ENCODE results near the gene PAQR8. TPM values are rescaled to one million over a fixed set of nuclear protein-coding genes. Genes with fewer than 3 reads are reported as not detected.

PAQR8 gene
- total and polyA plus RNA-seq, 2 of the 4 experiments (the other 2 are of a cell fraction) = 1.4 to 1.6 TPM

DNA sequence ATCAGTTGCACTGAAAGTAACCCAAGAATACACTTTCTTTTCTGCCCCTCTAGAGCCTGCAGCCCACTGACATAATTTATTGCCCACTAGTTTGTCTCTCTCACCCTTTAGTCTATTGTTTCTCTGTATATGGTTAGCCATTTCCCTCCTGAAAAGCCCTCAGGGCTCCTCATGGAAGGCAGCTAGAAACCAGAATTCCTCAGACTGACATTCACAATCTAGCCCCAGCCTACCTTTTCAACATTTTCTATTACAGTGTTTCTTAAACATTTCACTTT, 21.4 kb upstream of the PAQR8 start:
- Histone ChIP-seq H4K20me1 (ENCODE audit: insufficient read depth, low read length) (no peaks in the 10 kb centered on the region), H3K4me2 (ENCODE audit: low read depth, low read length) (no peak overlapping the region), H2BK120ac (ENCODE audit: low read depth, low read length) (no peak overlapping the region), H3K14ac (replicated peaks; ENCODE audit: low read depth, low read length) (no peak overlapping the region), H2BK5ac (ENCODE audit: low read depth, low read length, poor library complexity, severe bottlenecking) (no peak overlapping the region), H4K8ac (ENCODE audit: low read depth in 2 of 2, low read length in 2 of 2) (no peak overlapping the region), H4K91ac (ENCODE audit: insufficient read depth, low read depth, low read length) (no peak overlapping the region), H3K9ac (ENCODE audit: low read depth, low read length) (no peak overlapping the region), H3K4me1 (ENCODE audit: control insufficient read depth, insufficient read depth, low read length) (peaks cover 4% of the 10 kb centered on the region; the same call in 1 of the 2 replicates), H3K36me3 (ENCODE audit: control insufficient read depth, insufficient read depth, low read length) (no peaks in the 10 kb centered on the region), H3K4me3 (ENCODE audit: insufficient read depth, low read depth, low read length) (no peak overlapping the region), H3K27me3 (ENCODE audit: control insufficient read depth, insufficient read depth, low read length) (peaks cover under 1% of the 10 kb centered on the region), H4K5ac (ENCODE audit: low read depth, low read length) (no peak overlapping the region), H3K27ac (ENCODE audit: insufficient read depth, low read length) (no peak overlapping the region), H2BK15ac (ENCODE audit: low read depth, low read length) (no peak overlapping the region), H2AFZ (replicated peaks; ENCODE audit: low read length, poor library complexity) (no peak overlapping the region), H3K23ac (ENCODE audit: low read depth, low read length) (no peak overlapping the region), H2BK20ac (ENCODE audit: low read depth, low read length) (no peak overlapping the region), H2AK5ac (ENCODE audit: low read depth, low read length) (no peak overlapping the region), H3K79me1 (ENCODE audit: low read depth in 1 of 2, low read length in 2 of 2) (no peaks in the 10 kb centered on the region), H3K9me3 (ENCODE audit: control insufficient read depth, insufficient read depth, low read length) (no peaks in the 10 kb centered on the region), H3K56ac (ENCODE audit: extremely low read depth, insufficient read depth, low read length) (no peak overlapping the region), H2AK9ac (replicated peaks; ENCODE audit: low read depth, low read length, poor library complexity) (no peak overlapping the region), H3K9me1 (ENCODE audit: insufficient read depth, low read length) (no peaks in the 10 kb centered on the region), H3K4ac (ENCODE audit: low read depth, low read length) (no peak overlapping the region), H3K18ac (ENCODE audit: low read depth, low read length) (no peak overlapping the region)
- dilution Hi-C loops (cut with HindIII; ENCODE audit: low sequenced_read_pairs, unreplicated experiment) (no loop called here), intact Hi-C loops (cut with micrococcal nuclease) (no loop called here), in situ Hi-C loops (cut with MboI; ENCODE audit: low sequenced_read_pairs) (no loop called here)
- TF ChIP-seq BHLHE40 (IDR thresholded peaks at IDR 0.05; ENCODE audit: low read depth, low read length) (no peak), FOS (IDR thresholded peaks at IDR 0.05; ENCODE audit: low read depth, low read length) (no peak), MXI1 (IDR thresholded peaks at IDR 0.05; ENCODE audit: borderline replicate concordance, low read depth, low read length) (no peak), USF2 (IDR thresholded peaks at IDR 0.05; ENCODE audit: low read depth, low read length) (no peak), MAZ (IDR thresholded peaks at IDR 0.05; ENCODE audit: borderline replicate concordance, low read depth, low read length) (no peak), CEBPB (IDR thresholded peaks at IDR 0.05; ENCODE audit: low read depth, low read length) (no peak), SMC3 (IDR thresholded peaks at IDR 0.05; ENCODE audit: low read depth, low read length) (no peak), RFX5 (IDR thresholded peaks at IDR 0.05; ENCODE audit: low read depth, low read length) (no peak)
- DNase-seq (no peak), ATAC-seq (ENCODE audit: low read depth) (no peak)
- ChIA-PET CTCF (no interaction called here), POLR2A (ENCODE audit: unreplicated experiment) (no interaction called here)
- no TSS peak for BruUV-seq (replicated peaks)
